B cell (primary cell): ENCODE results near the gene BRAP.
"Not testable (repeated sequence)": the region's sequence is repeated elsewhere in the genome, so short reads cannot be mapped to it uniquely, and the experiment has no call there.

ENCODE experiments used
- CTCF ChIP-seq: fragments of 200-600 bp; IDR thresholded peaks from one replicate; pipeline ENCODE4 v1.8.0; 2022; ENCODE audit warnings: antibody characterized with exemption, mild to moderate bottlenecking
- EZH2 ChIP-seq: IDR thresholded peaks from 2 replicates; pipeline ENCODE4 v1.6.1; 2012; ENCODE audit warnings: borderline replicate concordance, low read depth, mild to moderate bottlenecking, moderate library complexity, low read length; ENCODE audit not compliant: insufficient read depth, poor library complexity, severe bottlenecking

- TF ChIP-seq EZH2, CTCF: not testable (repeated sequence)
Observed at GRCh38 chr12:111652530-111652929, 33.2 kb downstream of the BRAP start.
